ENCODE results near the gene MRGPRD.

- TF ChIP-seq GABPA (IDR thresholded peaks at IDR 0.05; ENCODE audit: low read depth), result no peak
- TF ChIP-seq POLR2AphosphoS5 (IDR thresholded peaks at IDR 0.05; ENCODE audit: low read depth), result no peak
- TF ChIP-seq, protein P1, sequence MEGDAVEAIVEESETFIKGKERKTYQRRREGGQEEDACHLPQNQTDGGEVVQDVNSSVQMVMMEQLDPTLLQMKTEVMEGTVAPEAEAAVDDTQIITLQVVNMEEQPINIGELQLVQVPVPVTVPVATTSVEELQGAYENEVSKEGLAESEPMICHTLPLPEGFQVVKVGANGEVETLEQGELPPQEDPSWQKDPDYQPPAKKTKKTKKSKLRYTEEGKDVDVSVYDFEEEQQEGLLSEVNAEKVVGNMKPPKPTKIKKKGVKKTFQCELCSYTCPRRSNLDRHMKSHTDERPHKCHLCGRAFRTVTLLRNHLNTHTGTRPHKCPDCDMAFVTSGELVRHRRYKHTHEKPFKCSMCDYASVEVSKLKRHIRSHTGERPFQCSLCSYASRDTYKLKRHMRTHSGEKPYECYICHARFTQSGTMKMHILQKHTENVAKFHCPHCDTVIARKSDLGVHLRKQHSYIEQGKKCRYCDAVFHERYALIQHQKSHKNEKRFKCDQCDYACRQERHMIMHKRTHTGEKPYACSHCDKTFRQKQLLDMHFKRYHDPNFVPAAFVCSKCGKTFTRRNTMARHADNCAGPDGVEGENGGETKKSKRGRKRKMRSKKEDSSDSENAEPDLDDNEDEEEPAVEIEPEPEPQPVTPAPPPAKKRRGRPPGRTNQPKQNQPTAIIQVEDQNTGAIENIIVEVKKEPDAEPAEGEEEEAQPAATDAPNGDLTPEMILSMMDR (IDR thresholded peaks at IDR 0.05; ENCODE audit: insufficient read depth, low read length), result no peak
These were observed 20.3 kb downstream of the MRGPRD start for GRCh38 chr11:68960294-68961071.

Measured in HL-60 (cell line).